Measurements from ENCODE around the gene MGP. TPM values are rescaled to one million over a fixed set of nuclear protein-coding genes. Genes with fewer than 3 reads are reported as not detected.

The MGP gene
- total and polyA plus RNA-seq, 2 of the 8 experiments (the other 6 are each of a cell fraction or from before 2014, with no cell fraction given): not detected

- CTCF ChIA-PET (ENCODE audit: partially characterized antibody): interaction anchor here (0.8 to 2.4 kb wide), 4 partner anchors 11 to 315 kb away, joined by 3 to 6 read pairs (median 4); no protein-coding TSS in a partner anchor
- Histone ChIP-seq H3K4ac (replicated peaks; ENCODE audit: insufficient read length, low read depth, low read length) (no peak overlapping the region), H2BK20ac (ENCODE audit: low read length) (no peak overlapping the region), H4K5ac (ENCODE audit: insufficient read length, low read depth, low read length) (no peak overlapping the region), H3K4me3 (ENCODE audit: extremely low read depth in 1 of 4, insufficient read depth in 2 of 4, low read depth in 3 of 4, low read length in 4 of 4) (no peak overlapping the region), H3K23ac (ENCODE audit: insufficient read length) (no peak overlapping the region), H3K4me1 (replicated peaks in 1 of 4; ENCODE audit: control insufficient read depth in 3 of 4, insufficient read depth in 4 of 4, low read length in 3 of 4) (no peaks in the 10 kb centered on the region), H2BK5ac (ENCODE audit: low read depth, low read length) (no peak overlapping the region), H3K27me3 (replicated peaks in 1 of 4; ENCODE audit: control insufficient read depth in 3 of 4, extremely low read depth in 1 of 4, insufficient read depth in 3 of 4, low read length in 3 of 4) (no peaks in the 10 kb centered on the region), H4K91ac (replicated peaks; ENCODE audit: insufficient read length, low read length) (no peak overlapping the region), H2BK15ac (ENCODE audit: low read length) (no peak overlapping the region), H2BK12ac (ENCODE audit: low read depth, low read length) (no peak overlapping the region), H3K36me3 (ENCODE audit: control insufficient read depth in 2 of 4, insufficient read depth in 4 of 4, low read length in 3 of 4) (no peaks in the 10 kb centered on the region), H4K20me1 (replicated peaks in 1 of 2; ENCODE audit: control insufficient read depth in 1 of 2, insufficient read depth in 2 of 2, low read length in 2 of 2) (no peaks in the 10 kb centered on the region), H4K8ac (ENCODE audit: extremely low read depth, insufficient read depth, low read length) (no peak overlapping the region), H3K79me1 (ENCODE audit: low read depth, low read length) (no peaks in the 10 kb centered on the region), H3K27ac (ENCODE audit: low read depth, low read length) (no peak overlapping the region), H3K79me2 (ENCODE audit: control insufficient read depth in 1 of 2, insufficient read depth in 2 of 2, low read length in 2 of 2) (no peaks in the 10 kb centered on the region), H2AK5ac (ENCODE audit: low read depth, low read length) (no peak overlapping the region), H3K18ac (ENCODE audit: extremely low read depth, low read length) (no peak overlapping the region), H3K56ac (replicated peaks; ENCODE audit: insufficient read length, low read depth, low read length) (no peak overlapping the region), H3K9me3 (ENCODE audit: insufficient read depth in 2 of 2, low read depth in 1 of 2, low read length in 1 of 2) (no peaks in the 10 kb centered on the region), H3K4me2 (ENCODE audit: insufficient read depth in 1 of 2, low read depth in 2 of 2, low read length in 2 of 2) (no peak overlapping the region), H3K14ac (ENCODE audit: insufficient read length) (no peak overlapping the region), H2BK120ac (replicated peaks; ENCODE audit: low read depth, low read length) (no peak overlapping the region), H3K9ac (replicated peaks in 1 of 4; ENCODE audit: extremely low read depth in 1 of 4, low read depth in 3 of 4, low read length in 3 of 4) (no peak overlapping the region), H3K23me2 (ENCODE audit: low read depth, low read length) (no peaks in the 10 kb centered on the region), H2AFZ (ENCODE audit: low read length) (no peak overlapping the region)
- POLR2A ChIA-PET (ENCODE audit: partially characterized antibody): no interaction called here
- WGBS, 2 experiments (ENCODE audit: extremely low coverage in 1 of 2, insufficient coverage in 1 of 2, insufficient read length in 1 of 2, insufficient replicate concordance in 2 of 2, low coverage in 1 of 2, low lambda C conversion rate in 2 of 2, missing lambda C conversion rate in 1 of 2): 87% methylated on average over 7 of the region's 7 CpGs; no CpG with 5 or more reads in 1 of the 2 experiments
- FAIRE-seq: no peak
- TF ChIP-seq SIN3A (conservative IDR thresholded peaks at IDR 0.05 in 1 of 2, IDR thresholded peaks at IDR 0.05 in 1 of 2; ENCODE audit: low read depth in 1 of 2, low read length in 2 of 2) (no peak), KDM4A (IDR thresholded peaks at IDR 0.05; ENCODE audit: low read depth, low read length, severe bottlenecking) (no peak), E2F6 (IDR thresholded peaks at IDR 0.05) (no peak), TAF1 (IDR thresholded peaks at IDR 0.05; ENCODE audit: low read depth, low read length) (no peak)
- no peak for DNase-seq (ENCODE audit: low read depth in 1 of 2, low spot score in 2 of 2)
Measured at GRCh38 chr12:14920475-14921126, 34.9 kb upstream of the MGP start.

All from H1 (cell line).